Stimulated activated CD8-positive, alpha-beta memory T cell treated with anti-CD3 and anti-CD28 coated beads, Interleukin-7, amount 100 ng/mL, for 24 hours (primary cell): ENCODE data around the gene MAST2.
"Not testable (repeated sequence)": the region's sequence is repeated elsewhere in the genome, so short reads cannot be mapped to it uniquely, and the experiment has no call there.

ENCODE experiments used
- DNase-seq: peaks from one replicate; pipeline ENCODE4 v3.0.0-alpha.2; 2020; ENCODE audit warnings: low read depth

The MAST2 gene

DNA sequence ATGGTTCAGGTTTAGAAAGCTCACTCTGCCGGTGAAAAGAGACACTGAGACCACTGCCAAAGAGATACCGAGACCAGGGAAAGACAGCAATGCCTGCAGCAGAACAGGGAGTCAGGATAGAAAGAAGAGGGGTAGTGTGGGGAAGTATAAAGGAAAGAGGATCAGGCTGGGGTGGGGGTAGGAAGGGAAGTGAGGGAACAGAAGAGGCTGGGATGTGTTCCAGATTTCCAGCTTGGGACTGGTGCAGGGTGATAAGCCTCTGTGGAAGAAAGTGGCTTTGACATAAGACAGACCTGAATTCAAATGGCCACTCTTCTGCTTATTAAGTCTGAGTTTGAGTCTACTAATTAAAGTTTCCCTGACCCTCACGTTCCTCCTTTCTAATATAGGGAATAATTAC, 223.1 kb downstream of the MAST2 start:
- no peak for DNase-seq

DNA sequence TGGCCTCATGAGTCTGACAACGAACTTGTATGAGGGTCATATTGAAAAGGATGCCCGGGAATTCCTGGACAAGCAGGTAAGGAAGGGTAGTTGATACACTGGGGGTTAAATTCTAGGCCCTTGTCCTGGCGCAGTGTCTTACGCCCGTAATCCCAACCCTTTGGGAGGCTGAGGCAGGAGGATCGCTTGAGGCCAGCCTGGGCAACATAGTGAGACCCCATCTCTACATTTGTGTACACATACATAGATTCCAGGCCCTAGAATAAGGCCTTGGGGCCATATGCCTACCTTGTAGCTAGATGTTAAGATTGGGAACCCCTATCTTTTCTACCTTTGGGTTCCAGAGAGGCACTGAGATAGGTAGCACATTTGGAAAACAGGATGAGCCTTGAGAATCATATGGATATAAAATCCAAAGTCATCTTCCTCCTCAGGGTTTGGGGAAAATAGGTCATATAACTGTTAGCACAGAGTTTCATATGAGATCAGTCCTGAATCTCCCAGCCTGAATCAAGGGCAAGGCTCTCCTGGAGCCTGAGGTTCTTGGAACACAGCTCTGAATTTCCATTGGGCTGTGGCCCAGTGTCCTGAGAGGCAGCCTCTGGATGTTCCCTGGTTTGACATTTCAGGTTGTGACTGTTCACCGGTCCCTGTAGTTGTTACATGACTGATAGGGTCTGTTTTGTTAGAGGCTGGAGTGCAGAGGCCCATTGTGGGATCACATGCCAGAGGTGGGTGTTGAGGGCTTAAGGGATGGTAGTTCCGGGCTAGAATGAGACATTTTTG, 224.6 kb downstream of the MAST2 start:
- DNase-seq, result no peak

DNA sequence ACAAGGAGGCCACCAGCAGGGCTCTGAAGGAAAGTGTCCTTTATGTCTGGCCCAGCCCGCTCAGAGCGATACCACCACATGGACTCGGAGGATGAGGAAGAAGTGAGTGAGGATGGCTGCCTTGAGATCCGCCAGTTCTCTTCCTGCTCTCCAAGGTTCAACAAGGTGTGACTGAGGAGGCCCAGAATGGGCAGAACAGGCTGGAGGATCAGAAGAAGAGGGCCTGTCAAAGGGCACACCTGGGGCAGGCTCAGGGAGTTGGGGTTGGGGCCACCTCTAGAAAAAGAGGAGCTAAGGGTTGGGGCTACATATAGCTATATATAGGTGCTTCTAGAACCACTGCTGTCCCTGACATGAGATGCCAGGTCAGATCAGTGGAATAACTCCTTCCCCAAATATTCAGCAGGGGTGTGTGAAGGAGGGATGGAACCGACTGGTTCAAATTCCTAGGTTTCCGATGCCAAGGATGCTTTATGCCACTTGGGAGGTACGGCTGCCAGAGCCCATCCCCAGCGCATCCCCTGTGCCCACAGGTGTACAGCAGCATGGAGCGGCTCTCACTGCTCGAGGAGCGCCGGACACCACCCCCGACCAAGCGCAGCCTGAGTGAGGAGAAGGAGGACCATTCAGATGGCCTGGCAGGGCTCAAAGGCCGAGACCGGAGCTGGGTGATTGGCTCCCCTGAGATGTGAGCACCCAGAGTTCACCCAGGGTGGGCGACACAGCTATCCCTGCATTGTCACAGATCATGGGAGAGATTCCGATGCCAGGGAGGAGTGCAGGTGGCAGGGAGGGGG, 226.9 kb downstream of the MAST2 start:
- DNase-seq, result no peak

- no peak for DNase-seq
Measured at GRCh38 chr1:46030876-46031660, 227.7 kb downstream of the MAST2 start.

GRCh38 chr1:46034601-46035516, 231.4 kb downstream of the MAST2 start:
- DNase-seq, result no peak

DNA sequence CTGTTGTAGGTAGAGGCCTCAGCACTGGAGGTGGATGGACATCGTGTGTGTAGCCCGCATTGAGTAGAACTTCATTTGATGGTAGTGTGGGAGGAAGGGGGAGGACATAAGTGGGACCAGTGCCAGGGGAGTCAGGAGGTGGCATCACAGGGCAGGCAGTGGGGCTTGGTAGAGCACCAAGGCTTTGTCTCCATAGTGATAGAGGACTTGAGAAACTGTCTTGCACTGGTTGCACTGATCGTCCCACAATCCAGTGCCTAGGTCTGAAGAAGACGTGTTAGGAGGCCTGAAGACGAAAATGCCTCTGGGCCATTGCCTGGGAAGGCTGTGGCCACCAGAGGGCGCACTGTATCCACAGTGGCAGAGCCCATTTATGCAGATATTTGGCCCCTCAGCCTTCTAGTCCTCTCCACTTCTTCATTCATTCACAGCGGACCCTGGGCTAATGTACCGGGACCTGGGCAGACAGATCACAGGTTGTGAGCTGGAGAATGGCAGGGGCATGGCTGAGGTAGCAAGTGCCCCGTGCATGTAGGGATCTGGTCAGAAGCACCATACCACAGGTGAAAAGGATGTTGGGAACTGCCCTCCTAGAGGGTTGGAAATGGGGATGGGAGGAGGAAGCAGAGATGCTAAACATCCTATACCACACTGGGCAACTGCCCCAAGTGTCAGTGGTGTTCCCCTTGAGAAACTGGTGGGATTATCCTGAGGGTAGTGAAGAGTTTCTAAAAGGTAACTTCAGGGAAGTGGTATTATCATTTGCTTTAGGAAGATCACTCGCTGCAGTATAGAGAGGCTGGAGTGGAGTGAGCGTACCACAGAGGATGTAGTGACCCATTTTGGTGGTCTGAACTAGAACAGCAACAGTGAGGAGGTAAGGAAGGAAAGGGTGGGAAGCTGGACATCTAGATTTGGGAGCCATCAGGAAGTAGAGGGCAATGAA, 233.8 kb downstream of the MAST2 start:
- peak; percentile 76 for DNase-seq

DNA sequence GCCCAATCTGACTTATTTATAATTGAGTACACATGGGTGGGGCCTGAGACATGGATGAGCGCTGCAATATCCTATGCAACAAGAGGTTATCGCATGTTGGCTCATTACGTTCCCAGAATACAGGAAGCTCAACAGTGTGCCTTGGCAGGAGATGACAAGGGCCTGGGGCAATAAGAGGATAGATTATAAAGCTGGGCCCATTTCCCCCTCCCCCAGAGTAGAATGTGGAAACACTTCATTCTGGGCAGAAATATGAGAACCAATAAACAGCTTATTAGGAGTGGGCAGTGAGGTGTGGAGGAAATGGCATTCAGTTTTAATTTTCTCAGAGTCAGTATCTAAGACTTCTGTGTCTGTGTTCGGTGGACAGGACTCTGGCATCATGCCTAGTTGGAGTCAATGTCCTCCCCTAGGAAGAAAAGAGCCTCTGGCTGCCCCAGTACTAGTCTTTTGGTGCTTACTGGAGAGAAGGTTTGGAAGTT, 236.2 kb downstream of the MAST2 start:
- DNase-seq, result no peak

DNA sequence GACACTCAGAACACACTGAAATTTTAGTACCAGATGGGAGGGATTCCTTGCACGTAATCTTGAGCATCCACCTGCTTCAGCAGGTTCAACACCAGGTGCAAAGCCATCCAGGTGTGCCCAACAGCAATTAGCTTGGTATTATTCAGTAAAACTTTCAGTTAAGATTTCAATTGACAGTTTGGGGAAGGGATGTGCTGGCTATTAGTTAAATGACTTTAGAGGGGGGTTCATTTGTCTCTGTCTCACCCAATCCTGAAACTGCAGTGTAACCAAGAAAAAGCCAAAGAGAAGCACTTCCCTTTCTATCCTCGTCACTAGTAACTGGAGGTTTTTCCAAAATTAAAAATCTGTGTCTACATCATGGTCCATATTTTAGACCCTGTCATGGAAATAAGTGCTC, 238.1 kb downstream of the MAST2 start:
- DNase-seq, result no peak

DNA sequence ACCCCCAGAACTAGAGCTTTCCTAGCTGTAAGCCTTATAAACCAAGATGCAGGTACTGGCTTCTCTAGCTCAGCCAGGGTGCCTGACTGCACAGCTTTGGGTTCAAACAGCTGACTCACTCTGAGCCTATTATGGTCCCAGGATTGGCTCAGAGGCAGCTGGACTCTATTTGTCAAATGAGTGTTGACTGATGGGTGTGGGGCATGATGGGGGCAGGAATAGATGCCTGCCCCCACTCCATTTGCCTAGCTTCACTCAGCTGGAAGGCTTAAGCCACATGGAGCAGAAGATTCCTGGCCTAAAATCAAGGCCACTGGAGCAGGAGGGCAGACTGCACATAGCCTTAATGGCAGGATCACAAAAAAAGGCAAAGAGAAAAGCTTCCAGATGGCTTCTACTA, 238.6 kb downstream of the MAST2 start:
- no peak for DNase-seq

- DNase-seq, result no peak
Measured at GRCh38 chr1:46043458-46044017, 240.1 kb downstream of the MAST2 start.

DNA sequence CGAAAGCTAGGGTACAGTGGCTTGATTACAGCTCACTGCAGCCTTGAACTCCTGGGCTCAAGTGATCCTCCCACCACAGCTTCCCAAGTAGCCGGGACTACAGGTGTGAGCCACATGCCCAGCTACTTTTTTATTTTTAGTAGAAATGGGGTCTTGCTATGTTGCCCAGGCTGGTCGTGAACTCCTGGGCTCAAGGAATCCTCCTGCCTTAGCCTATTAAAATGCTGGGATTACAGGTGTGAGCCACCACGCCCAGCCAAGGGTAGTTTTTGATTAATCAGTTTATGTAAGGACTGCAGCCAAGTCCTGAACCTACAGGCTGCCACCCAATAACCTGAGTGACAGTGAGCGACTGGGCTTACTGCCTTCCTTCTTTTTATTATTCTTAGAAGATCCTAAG, 240.7 kb downstream of the MAST2 start:
- DNase-seq, result no peak

GRCh38 chr1:46053734-46054133, 250.3 kb downstream of the MAST2 start:
- no peak for DNase-seq

- DNase-seq, result no peak
Measured at GRCh38 chr1:46056325-46056724, 252.9 kb downstream of the MAST2 start.

- not testable (repeated sequence) for DNase-seq
Measured at GRCh38 chr1:46057215-46057614, 253.8 kb downstream of the MAST2 start.

- DNase-seq, result no peak
Measured at GRCh38 chr1:46057781-46058180, 254.4 kb downstream of the MAST2 start.

- no peak for DNase-seq
Measured at GRCh38 chr1:46058936-46059335, 255.5 kb downstream of the MAST2 start.

GRCh38 chr1:46061146-46061545, 257.7 kb downstream of the MAST2 start:
- DNase-seq, result no peak

DNA sequence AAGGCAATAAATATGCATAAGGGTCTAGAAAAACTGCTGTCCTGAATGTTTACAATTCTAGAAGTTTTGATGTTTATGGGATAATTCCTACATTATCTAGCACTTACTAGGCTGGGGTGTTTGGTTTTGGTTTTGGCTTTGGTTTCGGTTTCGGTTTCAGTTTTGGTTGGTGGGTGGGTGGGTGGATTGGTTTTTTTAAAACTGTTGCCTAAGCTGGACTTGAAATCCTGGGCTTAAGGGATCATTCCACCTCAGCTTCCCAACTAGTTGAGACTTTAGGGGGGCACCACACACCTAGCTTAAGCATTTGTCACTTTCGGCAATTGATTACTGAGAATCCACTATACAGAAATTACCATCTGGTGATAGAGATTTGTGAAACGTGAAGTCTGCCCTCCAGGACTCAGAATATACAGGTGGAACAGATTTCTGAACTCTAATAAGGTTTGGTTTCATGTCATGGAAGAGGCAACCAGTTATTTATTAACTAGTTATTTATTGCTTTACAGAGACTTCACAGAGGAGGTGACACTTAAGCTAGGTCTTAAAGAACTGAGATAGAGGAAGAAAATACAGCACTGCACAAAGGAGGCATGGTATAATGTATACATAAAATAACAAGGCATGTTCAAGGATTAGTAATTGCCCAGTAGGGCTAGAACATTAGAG, 259.4 kb downstream of the MAST2 start:
- peak; percentile 4 for DNase-seq

GRCh38 chr1:46064708-46065107, 261.3 kb downstream of the MAST2 start:
- no peak for DNase-seq
